Muscle of arm (tissue), 12 donors: Measurements from ENCODE around the gene FRMD4A. TPM values are rescaled to one million over a fixed set of nuclear protein-coding genes. Genes with fewer than 3 reads are reported as not detected.
A peak's percentile ranks its signal among the peaks of the same experiment; 100 is the strongest.
"Not testable (repeated sequence)": the region's sequence is repeated elsewhere in the genome, so short reads cannot be mapped to it uniquely, and the experiment has no call there.

ENCODE experiments used
- DNase-seq: peaks from one replicate; pipeline ENCODE4 v3.0.0-alpha.2; 2013
- polyA plus RNA-seq, 12 donors: library from polyadenylated mRNA; unstranded; fragments of 120-200 nt; gene quantifications; one replicate each; pipeline ENCODE4 v1.2.1, GENCODE V29; 2013; ENCODE audit not compliant: insufficient read length in 12 of 12

FRMD4A gene
- polyA plus RNA-seq, 12 donors, result 28.4 to 70.7 (median 37.0) TPM; not detected in 1

- no peak for DNase-seq
Measured at GRCh38 chr10:14151571-14151970, 179.2 kb downstream of the FRMD4A start.

- no peak for DNase-seq
Measured at GRCh38 chr10:14150526-14150925, 180.2 kb downstream of the FRMD4A start.

GRCh38 chr10:14146501-14146900 is 184.2 kb downstream of the FRMD4A start:
- DNase-seq, result no peak

- no peak for DNase-seq
Measured at GRCh38 chr10:14146025-14146424, 184.7 kb downstream of the FRMD4A start.

GRCh38 chr10:14144451-14144850 is 186.3 kb downstream of the FRMD4A start:
- no peak for DNase-seq

- no peak for DNase-seq
Measured at GRCh38 chr10:14142606-14143250, 188.0 kb downstream of the FRMD4A start.

- no peak for DNase-seq
Measured at GRCh38 chr10:14141283-14141682, 189.4 kb downstream of the FRMD4A start.

- DNase-seq, result no peak
Measured at GRCh38 chr10:14137391-14137790, 193.3 kb downstream of the FRMD4A start.

- not testable (repeated sequence) for DNase-seq
Measured at GRCh38 chr10:14135196-14135595, 195.5 kb downstream of the FRMD4A start.

GRCh38 chr10:14134275-14134674 is 196.4 kb downstream of the FRMD4A start:
- DNase-seq, result no peak

- no peak for DNase-seq
Measured at GRCh38 chr10:14131261-14131960, 199.3 kb downstream of the FRMD4A start.

- no peak for DNase-seq
Measured at GRCh38 chr10:14129770-14130169, 201.0 kb downstream of the FRMD4A start.

GRCh38 chr10:14128519-14128918 is 202.2 kb downstream of the FRMD4A start:
- DNase-seq, result no peak

- no peak for DNase-seq
Measured at GRCh38 chr10:14126697-14127440, 203.9 kb downstream of the FRMD4A start.

GRCh38 chr10:14125564-14125963 is 205.2 kb downstream of the FRMD4A start:
- DNase-seq, result no peak

GRCh38 chr10:14124941-14125340 is 205.8 kb downstream of the FRMD4A start:
- no peak for DNase-seq

- DNase-seq, result peak; percentile 9
Measured at GRCh38 chr10:14123139-14123538, 207.6 kb downstream of the FRMD4A start.

- no peak for DNase-seq
Measured at GRCh38 chr10:14120812-14121211, 209.9 kb downstream of the FRMD4A start.

GRCh38 chr10:14118953-14119352 is 211.8 kb downstream of the FRMD4A start:
- DNase-seq, result no peak

- DNase-seq, result no peak
Measured at GRCh38 chr10:14116837-14117236, 213.9 kb downstream of the FRMD4A start.

- DNase-seq, result no peak
Measured at GRCh38 chr10:14116021-14116420, 214.7 kb downstream of the FRMD4A start.

- no peak for DNase-seq
Measured at GRCh38 chr10:14114791-14115190, 215.9 kb downstream of the FRMD4A start.

GRCh38 chr10:14112056-14112455 is 218.7 kb downstream of the FRMD4A start:
- no peak for DNase-seq
